Measurements from ENCODE around the gene ITGB6.

The ITGB6 gene

GRCh38 chr2:160221391-160222276, 21.6 kb upstream of the ITGB6 start:
- DNase-seq, result no peak

- no peak for DNase-seq
These were observed 20.5 kb upstream of the ITGB6 start for GRCh38 chr2:160220545-160221009.

GRCh38 chr2:160220026-160220425, 20.0 kb upstream of the ITGB6 start:
- no peak for DNase-seq

- DNase-seq, result no peak
These were observed 14.7 kb upstream of the ITGB6 start for GRCh38 chr2:160214461-160215445.

GRCh38 chr2:160213511-160213910, 13.4 kb upstream of the ITGB6 start:
- DNase-seq, result no peak

GRCh38 chr2:160210599-160211138, 10.6 kb upstream of the ITGB6 start:
- peak in 16 of 56 donors; percentile 5 to 36 (median 10) for DNase-seq

- DNase-seq, result no peak
These were observed 9.4 kb upstream of the ITGB6 start for GRCh38 chr2:160209516-160209856.

- DNase-seq, result no peak
These were observed 8.8 kb upstream of the ITGB6 start for GRCh38 chr2:160208655-160209515.

- peak in 3 of 56 donors; percentile 22 to 32 (median 29) for DNase-seq
These were observed 8.0 kb upstream of the ITGB6 start for GRCh38 chr2:160207804-160208654.

GRCh38 chr2:160207271-160207670, 7.2 kb upstream of the ITGB6 start:
- no peak for DNase-seq

GRCh38 chr2:160206436-160206835, 6.4 kb upstream of the ITGB6 start:
- no peak for DNase-seq

- no peak for DNase-seq
These were observed 5.4 kb upstream of the ITGB6 start for GRCh38 chr2:160205505-160205904.

GRCh38 chr2:160203422-160203821, 3.4 kb upstream of the ITGB6 start:
- no peak for DNase-seq

GRCh38 chr2:160203007-160203406, 2.9 kb upstream of the ITGB6 start:
- DNase-seq, result no peak

- DNase-seq, result no peak
These were observed 1.9 kb upstream of the ITGB6 start for GRCh38 chr2:160201849-160202539.

GRCh38 chr2:160200921-160201320, 849 bp upstream of the ITGB6 start:
- DNase-seq, result no peak

- DNase-seq, result no peak
These were observed 1.0 kb downstream of the ITGB6 start for GRCh38 chr2:160199053-160199452.

- no peak for DNase-seq
These were observed 2.5 kb downstream of the ITGB6 start for GRCh38 chr2:160197587-160197986.

GRCh38 chr2:160194946-160195345, 5.1 kb downstream of the ITGB6 start:
- no peak for DNase-seq

All from amygdala (tissue), 56 donors.